Body of pancreas (tissue), 4 donors: ENCODE measurements around the gene VTI1A. TPM values are rescaled to one million over a fixed set of nuclear protein-coding genes. Genes with fewer than 3 reads are reported as not detected.

ENCODE experiments used
- ATAC-seq: fragments of 150-250 bp; one replicate; pipeline ENCODE4 v1.9.1; 2016
- DNase-seq, 4 donors: peaks; one replicate each; pipeline ENCODE4 v3.0.0-alpha.2; 2019
- H3K27ac ChIP-seq, 4 donors: fragments of 200-600 bp; sonication (generic); 1 replicate in 3 of 4; 2 replicates in 1 of 4; pipeline versions ENCODE4 v1.5.1 to v1.6.1; 2016 to 2019; ENCODE audit warnings: mild to moderate bottlenecking in 1 of 4, mixed read lengths in 1 of 4, moderate library complexity in 1 of 4
- H3K27me3 ChIP-seq, 2 donors: fragments of 200-600 bp; sonication (generic); one replicate each; pipeline ENCODE4 v1.6.0; 2016; ENCODE audit warnings: mild to moderate bottlenecking in 1 of 2
- H3K36me3 ChIP-seq, 2 donors: fragments of 200-600 bp; sonication (generic); replicated peaks in 1 of 2; 2 replicates each; pipeline ENCODE4 v1.5.1; 2016; ENCODE audit warnings: low read depth in 2 of 2; ENCODE audit not compliant: insufficient read depth in 1 of 2
- H3K4me1 ChIP-seq: fragments of 200-600 bp; sonication (generic); one replicate; pipeline ENCODE4 v1.6.0; 2016
- H3K4me3 ChIP-seq, 2 donors: fragments of 200-600 bp; sonication (generic); 1 replicate in 1 of 2; 2 replicates in 1 of 2; pipeline ENCODE4 v1.5.1; 2016 to 2019
- H3K9me3 ChIP-seq, 3 donors: fragments of 200-600 bp; sonication (generic); 1 replicate in 2 of 3; 2 replicates in 1 of 3; pipeline ENCODE4 v1.5.1; 2016
- CTCF ChIP-seq, 7 experiments: fragments of 450-650 bp in 4 of 7; fragments of 200-600 bp in 3 of 7; sonication (generic) in 3 of 7; IDR thresholded peaks; one replicate each; pipeline ENCODE4 v1.5.1; 2016 to 2019; ENCODE audit warnings: antibody characterized with exemption in 7 of 7
- POLR2A ChIP-seq, 3 donors: fragments of 450-650 bp; IDR thresholded peaks; one replicate each; pipeline ENCODE4 v1.6.1; 2016; ENCODE audit warnings: antibody characterized with exemption in 3 of 3, mild to moderate bottlenecking in 2 of 3
- WGBS, 2 donors: methylation state at CpG; one replicate each; pipeline ENCODE4 v1.1.5; 2017; 5-methylcytosine and 5-hydroxymethylcytosine counted together
- intact Hi-C: fragments of 100-400 bp; cut with DNase I; formaldehyde crosslinking; loops from one replicate; pipeline ENCODE4 v1.15.1; 2023
- total RNA-seq, 2 donors: library from RNA; depleted of rRNA; stranded (reverse); fragments of >200 nt; gene quantifications; one replicate each; pipeline ENCODE4 v1.1.0, GENCODE V29; 2016

VTI1A gene
- total RNA-seq, 2 donors from 2014 or later = 28.3 to 84.4 TPM

- TF ChIP-seq CTCF (IDR thresholded peaks at IDR 0.05) (no peak), POLR2A (IDR thresholded peaks at IDR 0.05) (no peak)
- H3K9me3 ChIP-seq = no peaks in the 10 kb centered on the region
- 59 to 67% methylated on average over 10 to 11 of the region's 11 CpGs for WGBS, 2 donors
- peaks cover 43% of the 10 kb centered on the region for H3K4me1 ChIP-seq
- H3K27me3 ChIP-seq = no peaks in the 10 kb centered on the region
- DNase-seq (peak; percentile 30 to 58 (median 42)), ATAC-seq (peak; percentile 41)
- no peak overlapping the region for H3K27ac ChIP-seq
- intact Hi-C loops = no loop called here
- H3K36me3 ChIP-seq = no peaks in the 10 kb centered on the region
- no peak overlapping the region for H3K4me3 ChIP-seq
Observed at GRCh38 chr10:112738606-112739591, 291.9 kb downstream of the VTI1A start.

- TF ChIP-seq POLR2A (IDR thresholded peaks at IDR 0.05) = no peak
- no peak for TF ChIP-seq CTCF (IDR thresholded peaks at IDR 0.05)
- intact Hi-C loops = no loop called here
- H3K27me3 ChIP-seq = no peaks in the 10 kb centered on the region
- H3K4me1 ChIP-seq = peaks cover 51% of the 10 kb centered on the region
- H3K27ac ChIP-seq = no peak overlapping the region
- no peaks in the 10 kb centered on the region for H3K9me3 ChIP-seq
- DNase-seq = no peak
- H3K4me3 ChIP-seq = no peak overlapping the region
- no peaks in the 10 kb centered on the region for H3K36me3 ChIP-seq
- WGBS, 2 donors = 47 to 57% methylated on average over 5 to 6 of the region's 6 CpGs
- ATAC-seq = no peak
Observed at GRCh38 chr10:112739592-112740353, 292.8 kb downstream of the VTI1A start.

GRCh38 chr10:112741830-112742402, 294.9 kb downstream of the VTI1A start:
- H3K27me3 ChIP-seq = no peaks in the 10 kb centered on the region
- no peak overlapping the region for H3K4me3 ChIP-seq
- intact Hi-C loops = no loop called here
- no peaks in the 10 kb centered on the region for H3K9me3 ChIP-seq
- H3K4me1 ChIP-seq = peaks cover 64% of the 10 kb centered on the region
- WGBS, 2 donors = 10 to 14% methylated on average over 3 of the region's 3 CpGs
- TF ChIP-seq CTCF (IDR thresholded peaks at IDR 0.05) (no peak), POLR2A (IDR thresholded peaks at IDR 0.05) (no peak)
- ATAC-seq (peak; percentile 22), DNase-seq (no peak)
- H3K27ac ChIP-seq = peak overlapping the region in 1 of 4 donors; percentile 57
- no peaks in the 10 kb centered on the region for H3K36me3 ChIP-seq

- no peak for DNase-seq
- no peak overlapping the region for H3K4me3 ChIP-seq
- peak overlapping the region in 1 of 4 donors; percentile 57 for H3K27ac ChIP-seq
- H3K4me1 ChIP-seq = peaks cover 53% of the 10 kb centered on the region
- no peaks in the 10 kb centered on the region for H3K9me3 ChIP-seq
- no peaks in the 10 kb centered on the region for H3K27me3 ChIP-seq
- no peaks in the 10 kb centered on the region for H3K36me3 ChIP-seq
- WGBS, 2 donors = 74 to 87% methylated on average over 12 of the region's 12 CpGs
- no peak for TF ChIP-seq POLR2A (IDR thresholded peaks at IDR 0.05)
- TF ChIP-seq CTCF (IDR thresholded peaks at IDR 0.05) = no peak
- intact Hi-C loops = no loop called here
- ATAC-seq = no peak
Observed at GRCh38 chr10:112744181-112745096, 297.4 kb downstream of the VTI1A start.
